ENCODE results near the gene CHAF1B. TPM values are rescaled to one million over a fixed set of nuclear protein-coding genes. Genes with fewer than 3 reads are reported as not detected.
"Not testable (repeated sequence)": the region's sequence is repeated elsewhere in the genome, so short reads cannot be mapped to it uniquely, and the experiment has no call there.

The CHAF1B gene
- total and polyA plus RNA-seq, 2 of the 8 experiments (the other 6 are each of a cell fraction or from before 2014, with no cell fraction given) = 11.8 to 23.1 TPM

DNA sequence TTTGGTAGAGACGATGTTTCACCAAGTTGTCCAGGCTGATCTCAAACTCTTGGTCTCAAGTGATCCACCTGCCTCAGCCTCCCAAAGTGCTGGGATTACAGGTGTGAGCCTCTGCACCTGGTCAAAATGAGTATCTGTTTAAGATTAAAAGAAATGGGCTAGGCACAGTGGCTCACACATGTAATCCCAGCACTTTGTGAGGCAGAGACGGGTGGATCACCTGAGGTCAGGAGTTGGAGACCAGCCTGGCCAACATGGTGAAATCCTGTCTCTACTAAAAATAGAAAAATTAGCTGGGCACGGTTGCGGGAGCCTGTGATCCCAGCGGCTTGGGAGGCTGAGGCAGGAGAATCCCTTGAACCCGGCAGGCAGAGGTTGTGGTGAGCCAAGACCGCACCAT, 42.6 kb upstream of the CHAF1B start:
- H3K23me2 ChIP-seq (ENCODE audit: low read depth, low read length); CTCF ChIA-PET (ENCODE audit: partially characterized antibody); H3K4me1 ChIP-seq (replicated peaks in 1 of 4; ENCODE audit: control insufficient read depth in 3 of 4, insufficient read depth in 4 of 4, low read length in 3 of 4); H3K4ac ChIP-seq (replicated peaks; ENCODE audit: insufficient read length, low read depth, low read length); H2BK120ac ChIP-seq (replicated peaks; ENCODE audit: low read depth, low read length); H2BK20ac ChIP-seq (ENCODE audit: low read length); H3K9me3 ChIP-seq (ENCODE audit: insufficient read depth in 2 of 2, low read depth in 1 of 2, low read length in 1 of 2); POLR2A ChIA-PET (ENCODE audit: partially characterized antibody); H4K8ac ChIP-seq (ENCODE audit: extremely low read depth, insufficient read depth, low read length); H3K23ac ChIP-seq (ENCODE audit: insufficient read length); H4K5ac ChIP-seq (ENCODE audit: insufficient read length, low read depth, low read length); H3K27ac ChIP-seq (ENCODE audit: low read depth, low read length); H3K18ac ChIP-seq (ENCODE audit: extremely low read depth, low read length); H3K79me1 ChIP-seq (ENCODE audit: low read depth, low read length); H2BK12ac ChIP-seq (ENCODE audit: low read depth, low read length); H2AFZ ChIP-seq (ENCODE audit: low read length); H3K79me2 ChIP-seq (ENCODE audit: control insufficient read depth in 1 of 2, insufficient read depth in 2 of 2, low read length in 2 of 2); H2BK15ac ChIP-seq (ENCODE audit: low read length); H3K9ac ChIP-seq (replicated peaks in 1 of 4; ENCODE audit: extremely low read depth in 1 of 4, low read depth in 3 of 4, low read length in 3 of 4); DNase-seq (ENCODE audit: low read depth in 1 of 2, low spot score in 2 of 2); H4K20me1 ChIP-seq (replicated peaks in 1 of 2; ENCODE audit: control insufficient read depth in 1 of 2, insufficient read depth in 2 of 2, low read length in 2 of 2); FAIRE-seq; H2AK5ac ChIP-seq (ENCODE audit: low read depth, low read length); H3K4me2 ChIP-seq (ENCODE audit: insufficient read depth in 1 of 2, low read depth in 2 of 2, low read length in 2 of 2); H3K27me3 ChIP-seq (replicated peaks in 1 of 4; ENCODE audit: control insufficient read depth in 3 of 4, extremely low read depth in 1 of 4, insufficient read depth in 3 of 4, low read length in 3 of 4); H4K91ac ChIP-seq (replicated peaks; ENCODE audit: insufficient read length, low read length); H3K14ac ChIP-seq (ENCODE audit: insufficient read length); H3K4me3 ChIP-seq (ENCODE audit: extremely low read depth in 1 of 4, insufficient read depth in 2 of 4, low read depth in 3 of 4, low read length in 4 of 4); H2BK5ac ChIP-seq (ENCODE audit: low read depth, low read length); H3K56ac ChIP-seq (replicated peaks; ENCODE audit: insufficient read length, low read depth, low read length): not testable (repeated sequence)
- 96% methylated on average over 7 of the region's 7 CpGs; no CpG with 5 or more reads in 1 of the 2 experiments for WGBS, 2 experiments (ENCODE audit: extremely low coverage in 1 of 2, insufficient coverage in 1 of 2, insufficient read length in 1 of 2, insufficient replicate concordance in 2 of 2, low coverage in 1 of 2, low lambda C conversion rate in 2 of 2, missing lambda C conversion rate in 1 of 2)
- H3K36me3 ChIP-seq (ENCODE audit: control insufficient read depth in 2 of 4, insufficient read depth in 4 of 4, low read length in 3 of 4) = peaks cover 13 to 82% (median 54%) of the 10 kb centered on the region in 4 experiments

All from H1 (cell line).